ENCODE results near the gene NDUFB11. TPM values are rescaled to one million over a fixed set of nuclear protein-coding genes. Genes with fewer than 3 reads are reported as not detected.

Gene NDUFB11
- total and polyA plus RNA-seq, 3 experiments from 2014 or later: 93.5 to 169 (median 95.0) TPM

- no peak overlapping the region for H3K4me3 Mint-ChIP-seq
- H3K27ac Mint-ChIP-seq: peak overlapping the region in 3 of 8 donors; percentile 41 to 63 (median 42)
- H3K36me3 Mint-ChIP-seq: peaks cover 0 to 37% (median 0%) of the 10 kb centered on the region in 3 donors
- peaks cover 0 to 3% of the 10 kb centered on the region in 2 donors for H3K27me3 Mint-ChIP-seq
- ChIA-PET CTCF (interaction anchor here (0.7 to 1.6 kb wide), 2 partner anchors 43 to 336 kb away, joined by 3 to 6 read pairs; partner anchors contain the start of genes NDUFB11 and RBM10), POLR2A (interaction anchor here (1.2 kb wide), 1 partner anchor 46 kb away, joined by 3 read pairs; no protein-coding TSS in a partner anchor)
- peaks cover 15 to 20% (median 15%) of the 10 kb centered on the region in 3 donors for H3K4me1 Mint-ChIP-seq
- no peaks in the 10 kb centered on the region for H3K9me3 Mint-ChIP-seq
- Histone ChIP-seq H3K9me3 (ENCODE audit: low read length) (no peaks in the 10 kb centered on the region), H3K27me3 (ENCODE audit: insufficient read depth, low read length, poor library complexity, severe bottlenecking) (no peaks in the 10 kb centered on the region), H3K36me3 (ENCODE audit: insufficient read depth, low read length) (no peaks in the 10 kb centered on the region), H3K4me1 (ENCODE audit: insufficient read depth, low read length) (peaks cover 6% of the 10 kb centered on the region), H3K4me3 (ENCODE audit: low read length) (no peak overlapping the region), H3K27ac (ENCODE audit: low read depth, low read length) (no peak overlapping the region)
- no peak for DNase-seq
Measured at GRCh38 chrX:47187106-47187677, 42.7 kb upstream of the NDUFB11 start.

GRCh38 chrX:47186096-47186740 is 41.7 kb upstream of the NDUFB11 start:
- H3K4me1 ChIP-seq (ENCODE audit: insufficient read depth, low read length): no peaks in the 10 kb centered on the region
- Mint-ChIP-seq H3K27ac (peak overlapping the region in 1 of 8 donors; percentile 89), H3K36me3 (peaks cover 0 to 47% (median 0%) of the 10 kb centered on the region in 3 donors), H3K4me1 (peaks cover 6 to 10% (median 9%) of the 10 kb centered on the region in 3 donors), H3K27me3 (peaks cover 0 to 3% of the 10 kb centered on the region in 2 donors), H3K4me3 (no peak overlapping the region), H3K9me3 (no peaks in the 10 kb centered on the region)
- no peak overlapping the region for H3K27ac ChIP-seq (ENCODE audit: low read depth, low read length)
- no peak overlapping the region for H3K4me3 ChIP-seq (ENCODE audit: low read length)
- H3K9me3 ChIP-seq (ENCODE audit: low read length): no peaks in the 10 kb centered on the region
- no peaks in the 10 kb centered on the region for H3K27me3 ChIP-seq (ENCODE audit: insufficient read depth, low read length, poor library complexity, severe bottlenecking)
- no peak for DNase-seq
- CTCF ChIA-PET: interaction anchor here (0.7 kb wide), 1 partner anchor 337 kb away, joined by 3 read pairs; no protein-coding TSS in a partner anchor
- POLR2A ChIA-PET: no interaction called here
- no peaks in the 10 kb centered on the region for H3K36me3 ChIP-seq (ENCODE audit: insufficient read depth, low read length)

DNA sequence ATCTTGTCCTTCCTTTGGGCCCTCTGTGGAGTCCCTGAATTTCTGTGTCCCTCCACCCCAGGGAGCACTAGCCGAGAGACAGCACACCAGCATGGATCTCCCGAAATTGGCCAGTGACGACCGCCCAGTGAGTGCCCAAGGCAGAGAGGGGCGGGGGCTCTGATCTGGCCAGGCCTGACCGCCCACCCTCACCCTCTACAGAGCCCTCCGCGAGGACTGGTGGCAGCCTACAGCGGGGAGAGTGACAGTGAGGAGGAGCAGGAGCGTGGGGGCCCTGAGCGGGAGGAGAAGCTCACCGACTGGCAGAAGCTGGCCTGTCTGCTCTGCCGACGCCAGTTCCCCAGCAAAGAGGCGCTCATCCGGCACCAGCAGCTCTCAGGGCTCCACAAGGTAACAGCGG is 40.7 kb upstream of the NDUFB11 start:
- DNase-seq: no peak
- peaks cover 0 to 3% of the 10 kb centered on the region in 2 donors for H3K27me3 Mint-ChIP-seq
- peaks cover 0 to under 1% (median 0%) of the 10 kb centered on the region in 3 donors for H3K4me1 Mint-ChIP-seq
- H3K9me3 ChIP-seq (ENCODE audit: low read length): no peaks in the 10 kb centered on the region
- no peak overlapping the region for H3K27ac ChIP-seq (ENCODE audit: low read depth, low read length)
- H3K4me3 Mint-ChIP-seq: no peak overlapping the region
- H3K9me3 Mint-ChIP-seq: no peaks in the 10 kb centered on the region
- CTCF ChIA-PET: no interaction called here
- H3K4me1 ChIP-seq (ENCODE audit: insufficient read depth, low read length): no peaks in the 10 kb centered on the region
- no peaks in the 10 kb centered on the region for H3K36me3 ChIP-seq (ENCODE audit: insufficient read depth, low read length)
- H3K27ac Mint-ChIP-seq: no peak overlapping the region
- no peaks in the 10 kb centered on the region for H3K27me3 ChIP-seq (ENCODE audit: insufficient read depth, low read length, poor library complexity, severe bottlenecking)
- H3K4me3 ChIP-seq (ENCODE audit: low read length): no peak overlapping the region
- POLR2A ChIA-PET: no interaction called here
- H3K36me3 Mint-ChIP-seq: peaks cover 0 to 51% (median 0%) of the 10 kb centered on the region in 3 donors

GRCh38 chrX:47184486-47184885 is 40.0 kb upstream of the NDUFB11 start:
- Histone ChIP-seq H3K9me3 (ENCODE audit: low read length) (no peaks in the 10 kb centered on the region), H3K36me3 (ENCODE audit: insufficient read depth, low read length) (no peaks in the 10 kb centered on the region), H3K4me3 (ENCODE audit: low read length) (no peak overlapping the region), H3K27ac (ENCODE audit: low read depth, low read length) (no peak overlapping the region), H3K27me3 (ENCODE audit: insufficient read depth, low read length, poor library complexity, severe bottlenecking) (no peaks in the 10 kb centered on the region), H3K4me1 (ENCODE audit: insufficient read depth, low read length) (no peaks in the 10 kb centered on the region)
- Mint-ChIP-seq H3K27ac (peak overlapping the region in 1 of 8 donors; percentile 82), H3K4me3 (no peak overlapping the region), H3K4me1 (no peaks in the 10 kb centered on the region), H3K27me3 (peaks cover 0 to 3% of the 10 kb centered on the region in 2 donors), H3K9me3 (no peaks in the 10 kb centered on the region), H3K36me3 (peaks cover 0 to 54% (median 0%) of the 10 kb centered on the region in 3 donors)
- DNase-seq: no peak
- POLR2A ChIA-PET: no interaction called here
- CTCF ChIA-PET: no interaction called here

- no peak overlapping the region for H3K4me3 Mint-ChIP-seq
- Histone ChIP-seq H3K27ac (ENCODE audit: low read depth, low read length) (no peak overlapping the region), H3K4me3 (ENCODE audit: low read length) (no peak overlapping the region), H3K9me3 (ENCODE audit: low read length) (no peaks in the 10 kb centered on the region), H3K4me1 (ENCODE audit: insufficient read depth, low read length) (no peaks in the 10 kb centered on the region), H3K36me3 (ENCODE audit: insufficient read depth, low read length) (no peaks in the 10 kb centered on the region), H3K27me3 (ENCODE audit: insufficient read depth, low read length, poor library complexity, severe bottlenecking) (no peaks in the 10 kb centered on the region)
- H3K9me3 Mint-ChIP-seq: no peaks in the 10 kb centered on the region
- H3K4me1 Mint-ChIP-seq: no peaks in the 10 kb centered on the region
- peaks cover 0 to 3% of the 10 kb centered on the region in 2 donors for H3K27me3 Mint-ChIP-seq
- ChIA-PET CTCF (no interaction called here), POLR2A (no interaction called here)
- H3K36me3 Mint-ChIP-seq: peaks cover 0 to 73% (median 2%) of the 10 kb centered on the region in 3 donors
- DNase-seq: no peak
- H3K27ac Mint-ChIP-seq: peak overlapping the region in 1 of 8 donors; percentile 21
Measured at GRCh38 chrX:47182106-47182700, 37.7 kb upstream of the NDUFB11 start.

DNA sequence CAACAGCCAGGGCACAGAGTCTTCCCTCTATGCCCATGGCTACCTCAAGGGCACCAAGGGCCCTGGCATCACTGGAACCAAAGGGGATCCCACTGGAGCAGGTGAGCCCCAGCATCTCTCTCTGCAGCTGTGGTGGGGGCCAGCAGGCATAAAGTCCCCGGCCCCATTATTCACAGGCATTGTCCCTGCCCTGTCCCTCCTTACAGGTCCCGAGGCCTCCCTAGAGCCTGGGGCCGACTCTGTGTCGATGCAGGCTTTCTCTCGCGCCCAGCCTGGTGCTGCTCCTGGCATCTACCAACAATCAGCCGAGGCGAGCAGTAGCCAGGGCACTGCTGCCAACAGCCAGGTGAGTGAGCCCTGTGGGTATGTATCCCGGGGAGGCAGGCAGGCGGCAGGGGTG is 36.8 kb upstream of the NDUFB11 start:
- Mint-ChIP-seq H3K27me3 (peaks cover 0 to 6% of the 10 kb centered on the region in 2 donors), H3K36me3 (peaks cover 0 to 76% (median 2%) of the 10 kb centered on the region in 3 donors), H3K9me3 (no peaks in the 10 kb centered on the region), H3K4me1 (no peaks in the 10 kb centered on the region), H3K4me3 (no peak overlapping the region), H3K27ac (no peak overlapping the region)
- no peaks in the 10 kb centered on the region for H3K4me1 ChIP-seq (ENCODE audit: insufficient read depth, low read length)
- no peaks in the 10 kb centered on the region for H3K9me3 ChIP-seq (ENCODE audit: low read length)
- H3K4me3 ChIP-seq (ENCODE audit: low read length): no peak overlapping the region
- ChIA-PET CTCF (no interaction called here), POLR2A (no interaction called here)
- DNase-seq: no peak
- no peaks in the 10 kb centered on the region for H3K36me3 ChIP-seq (ENCODE audit: insufficient read depth, low read length)
- H3K27ac ChIP-seq (ENCODE audit: low read depth, low read length): no peak overlapping the region
- H3K27me3 ChIP-seq (ENCODE audit: insufficient read depth, low read length, poor library complexity, severe bottlenecking): no peaks in the 10 kb centered on the region

DNA sequence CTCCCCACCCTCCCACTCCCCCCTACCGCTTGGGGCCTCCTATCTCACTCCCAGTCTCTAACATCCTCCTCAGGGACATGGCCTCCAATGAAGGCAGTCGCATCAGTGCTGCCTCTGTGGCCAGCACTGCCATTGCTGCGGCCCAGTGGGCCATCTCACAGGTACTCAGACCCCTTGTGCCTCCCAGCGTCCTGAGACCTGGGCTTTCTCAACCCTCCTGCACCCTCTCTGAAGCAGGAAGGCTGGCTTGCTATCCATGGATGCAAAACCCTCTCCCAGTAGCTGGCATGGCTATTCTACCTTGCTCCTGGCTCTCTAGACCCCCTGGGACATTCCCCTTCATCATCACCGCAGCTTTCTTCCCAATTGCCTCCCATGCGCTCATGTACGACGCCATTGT is 35.8 kb upstream of the NDUFB11 start:
- no peak overlapping the region for H3K27ac ChIP-seq (ENCODE audit: low read depth, low read length)
- ChIA-PET CTCF (no interaction called here), POLR2A (no interaction called here)
- H3K4me3 ChIP-seq (ENCODE audit: low read length): no peak overlapping the region
- no peaks in the 10 kb centered on the region for H3K4me1 ChIP-seq (ENCODE audit: insufficient read depth, low read length)
- Mint-ChIP-seq H3K4me3 (no peak overlapping the region), H3K27ac (peak overlapping the region in 3 of 8 donors; percentile 17 to 78 (median 70)), H3K36me3 (peaks cover 0 to 76% (median 2%) of the 10 kb centered on the region in 3 donors), H3K9me3 (no peaks in the 10 kb centered on the region), H3K4me1 (no peaks in the 10 kb centered on the region), H3K27me3 (peaks cover 0 to 4% of the 10 kb centered on the region in 2 donors)
- H3K27me3 ChIP-seq (ENCODE audit: insufficient read depth, low read length, poor library complexity, severe bottlenecking): no peaks in the 10 kb centered on the region
- H3K9me3 ChIP-seq (ENCODE audit: low read length): no peaks in the 10 kb centered on the region
- peaks cover 2% of the 10 kb centered on the region for H3K36me3 ChIP-seq (ENCODE audit: insufficient read depth, low read length)
- no peak for DNase-seq

DNA sequence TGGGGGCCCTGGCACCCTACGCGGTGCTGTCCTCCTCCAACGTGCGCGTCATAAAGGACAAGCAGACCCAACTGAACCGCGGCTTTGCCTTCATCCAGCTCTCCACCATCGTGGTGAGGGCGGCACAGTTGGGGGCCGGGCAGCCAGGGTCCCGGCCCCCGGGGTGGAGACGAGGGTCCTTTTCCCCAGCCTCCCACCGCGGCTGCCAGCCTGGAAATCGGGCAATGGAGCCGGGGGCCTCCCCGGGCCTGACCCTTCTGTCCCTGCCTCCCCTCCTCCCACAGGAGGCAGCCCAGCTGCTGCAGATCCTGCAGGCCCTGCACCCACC is 35.4 kb upstream of the NDUFB11 start:
- Histone ChIP-seq H3K4me1 (ENCODE audit: insufficient read depth, low read length) (no peaks in the 10 kb centered on the region), H3K9me3 (ENCODE audit: low read length) (no peaks in the 10 kb centered on the region), H3K4me3 (ENCODE audit: low read length) (no peak overlapping the region), H3K36me3 (ENCODE audit: insufficient read depth, low read length) (peaks cover 7% of the 10 kb centered on the region), H3K27me3 (ENCODE audit: insufficient read depth, low read length, poor library complexity, severe bottlenecking) (no peaks in the 10 kb centered on the region), H3K27ac (ENCODE audit: low read depth, low read length) (no peak overlapping the region)
- Mint-ChIP-seq H3K27me3 (peaks cover 0 to 4% of the 10 kb centered on the region in 2 donors), H3K4me3 (no peak overlapping the region), H3K9me3 (no peaks in the 10 kb centered on the region), H3K36me3 (peaks cover 0 to 73% (median 2%) of the 10 kb centered on the region in 3 donors), H3K27ac (no peak overlapping the region), H3K4me1 (no peaks in the 10 kb centered on the region)
- CTCF ChIA-PET: no interaction called here
- POLR2A ChIA-PET: no interaction called here
- no peak for DNase-seq
